GM12878 (cell line): ENCODE measurements around the gene BMP8B. TPM values are rescaled to one million over a fixed set of nuclear protein-coding genes. Genes with fewer than 3 reads are reported as not detected.
A peak's percentile ranks its signal among the peaks of the same experiment; 100 is the strongest.

ENCODE experiments used
- ATF3 ChIP-seq: IDR thresholded peaks from 2 replicates; pipeline ENCODE4 v1.6.1; 2011; ENCODE audit warnings: low read depth, mild to moderate bottlenecking, low read length, moderate library complexity, borderline replicate concordance; ENCODE audit errors: extremely low read depth
- BACH1 ChIP-seq: fragments of 450-650 bp; IDR thresholded peaks from 2 replicates; pipeline ENCODE4 v1.6.1; 2017; ENCODE audit warnings: mild to moderate bottlenecking, borderline replicate concordance
- CREM ChIP-seq: IDR thresholded peaks from 2 replicates; pipeline ENCODE4 v1.6.1; 2014; ENCODE audit warnings: antibody characterized with exemption, low read depth
- KLF5 ChIP-seq: fragments of 450-650 bp; IDR thresholded peaks from 2 replicates; pipeline ENCODE4 v1.6.1; 2014; ENCODE audit warnings: mild to moderate bottlenecking; ENCODE audit not compliant: partially characterized antibody
- LARP7 ChIP-seq: fragments of 450-650 bp; IDR thresholded peaks from 2 replicates; pipeline ENCODE4 v1.6.1; 2017; ENCODE audit warnings: mild to moderate bottlenecking
- MAX ChIP-seq: IDR thresholded peaks from 2 replicates; pipeline ENCODE4 v1.6.1; 2012; ENCODE audit warnings: low read depth, low read length, improper control_type of control experiment
- MLLT1 ChIP-seq: fragments of 450-650 bp; IDR thresholded peaks from 2 replicates; pipeline ENCODE4 v1.6.1; 2016; ENCODE audit warnings: mild to moderate bottlenecking
- PKNOX1 ChIP-seq: fragments of 450-650 bp; IDR thresholded peaks from 2 replicates; pipeline ENCODE4 v1.6.1; 2016; ENCODE audit warnings: mild to moderate bottlenecking
- POLR2AphosphoS5 ChIP-seq: IDR thresholded peaks from 2 replicates; pipeline ENCODE4 v1.6.1; 2011; ENCODE audit warnings: mild to moderate bottlenecking, low read length, inconsistent platforms
- RCOR1 ChIP-seq: conservative IDR thresholded peaks from 2 replicates; pipeline ENCODE4 v1.6.1; 2012; ENCODE audit warnings: low read depth, low read length, improper control_type of control experiment
- RUNX3 ChIP-seq: IDR thresholded peaks from 2 replicates; pipeline ENCODE4 v1.6.1; 2012; ENCODE audit warnings: low read length, inconsistent platforms
- SPI1 ChIP-seq: IDR thresholded peaks from 2 replicates; pipeline ENCODE4 v1.6.1; 2011; ENCODE audit warnings: low read depth, mild to moderate bottlenecking, low read length, moderate library complexity, borderline replicate concordance; ENCODE audit not compliant: insufficient read depth
- TAF1 ChIP-seq: IDR thresholded peaks from 2 replicates; pipeline ENCODE4 v1.6.1; 2011; ENCODE audit warnings: mild to moderate bottlenecking, low read depth, low read length, borderline replicate concordance
- ZNF687 ChIP-seq: fragments of 450-650 bp; IDR thresholded peaks from 2 replicates; pipeline ENCODE4 v1.6.1; 2017; ENCODE audit warnings: mild to moderate bottlenecking, moderate library complexity
- polyA plus RNA-seq, 11 experiments: library from polyadenylated mRNA; depleted of rRNA in 4 of 11; unstranded in 6 of 11; stranded (reverse) in 5 of 11; fragments of >200 nt; fragmentation: Nextera tagmentation in 4 of 11; fragmentation: Illumina TruSeq in 1 of 11; extraction: Ambion mirVana in 4 of 11; extraction: Trizol in 1 of 11; gene quantifications; 1 replicate in 1 of 11; 2 replicates in 10 of 11; pipeline versions ENCODE4 v1.2.1 to v1.2.3, GENCODE V29; 2011 to 2016; ENCODE audit warnings: inconsistent platforms in 2 of 11, missing spikeins in 2 of 11, low read depth in 1 of 11
- total RNA-seq, 4 experiments: library from RNA; depleted of rRNA in 3 of 4; stranded (reverse); fragments of >200 nt in 3 of 4; fragmentation: Illumina TruSeq in 1 of 4; extraction: Trizol in 1 of 4; gene quantifications; 2 replicates each; pipeline versions ENCODE4 v1.2.1 to v1.2.3, GENCODE V29; 2013 to 2021

BMP8B gene
- total and polyA plus RNA-seq, 10 of the 15 experiments (the other 5 are each of a cell fraction or from before 2014, with no cell fraction given), result 0.09 to 1.2 (median 0.52) TPM

- TF ChIP-seq MLLT1 (peak; percentile 68), RCOR1 (0 out of 2 replicates have a peak, but pooled peaks have one; percentile 55), LARP7 (peak; percentile 64; the same call in 1 of the 2 replicates), ZNF687 (peak; percentile 96), SPI1 (peak; percentile 92), POLR2AphosphoS5 (peak; percentile 69), MAX (peak; percentile 91), RUNX3 (peak; percentile 68), TAF1 (0 out of 2 replicates have a peak, but pooled peaks have one; percentile 49), CREM (peak; percentile 39; the same call in 1 of the 2 replicates), ATF3 (0 out of 2 replicates have a peak, but pooled peaks have one; percentile 46), KLF5 (peak; percentile 93), BACH1 (peak; percentile 51), PKNOX1 (peak; percentile 30; the same call in 1 of the 2 replicates)
Observed at GRCh38 chr1:39817091-39817932, 28.6 kb upstream of the BMP8B start (continued).
